Measurements from ENCODE around the gene ZMIZ1. TPM values are rescaled to one million over a fixed set of nuclear protein-coding genes. Genes with fewer than 3 reads are reported as not detected.

ZMIZ1 gene
- 20.3 and 23.5 TPM in 2 replicates for total RNA-seq (2022)
- percentile 58 among the genes with signal in this experiment for Bru-seq, nascent RNA
- percentile 52 among the genes with signal in this experiment for BruChase-seq, experiment 1, labeled RNA remaining after a 6-hour chase
- BruChase-seq, experiment 2, labeled RNA remaining after a 2-hour chase: percentile 55 among the genes with signal in this experiment
- long read RNA-seq, partial matches to known transcripts: 11 of 12 reads
- long read RNA-seq, other reads (novel, unspliced or antisense): 1 of 12 reads

GRCh38 chr10:79068562-79069324 lies at the start of gene ZMIZ1:
Gene ZMIZ1 (plus strand): TSS chr10:79068966. CDS start chr10:79201633, 132,667 bp downstream.
- Mint-ChIP-seq H3K4me1 (ENCODE audit: low read depth, unreplicated experiment) (peaks cover 31% of the 10 kb centered on the region), H3K4me3 (ENCODE audit: low read depth, unreplicated experiment) (peak within 1 kb of the TSS; percentile 70), H3K36me3 (ENCODE audit: insufficient read depth, unreplicated experiment) (peaks cover 63% of the 10 kb centered on the region), H3K27me3 (ENCODE audit: unreplicated experiment) (no peaks in the 10 kb centered on the region), H3K9me3 (ENCODE audit: low read depth, unreplicated experiment) (no peaks in the 10 kb centered on the region), H3K27ac (ENCODE audit: unreplicated experiment) (peak within 1 kb of the TSS; percentile 63)
- BruUV-seq (replicated peaks): no TSS peak
- intact Hi-C loops (cut with micrococcal nuclease; ENCODE audit: unreplicated experiment): loop anchor here (1.0 to 10.0 kb wide), 3 partner anchors 127 to 766 kb away; no protein-coding TSS in a partner anchor
- DNase-seq: peak; percentile 92
- peak; percentile 23 for TF ChIP-seq CTCF (IDR thresholded peaks at IDR 0.05; ENCODE audit: unreplicated experiment)
- CTCF ChIA-PET: interaction anchor here (0.6 to 1.1 kb wide), 3 partner anchors 126 to 604 kb away, joined by 3 to 6 read pairs (median 3); no protein-coding TSS in a partner anchor

- no peaks in the 10 kb centered on the region for H3K4me1 Mint-ChIP-seq (ENCODE audit: low read depth, unreplicated experiment)
- TF ChIP-seq CTCF (IDR thresholded peaks at IDR 0.05; ENCODE audit: unreplicated experiment): no peak
- no peak for DNase-seq
- CTCF ChIA-PET: interaction anchor here (0.8 kb wide), 1 partner anchor 21 kb away, joined by 3 read pairs; no protein-coding TSS in a partner anchor
- H3K9me3 Mint-ChIP-seq (ENCODE audit: low read depth, unreplicated experiment): no peaks in the 10 kb centered on the region
- no peaks in the 10 kb centered on the region for H3K36me3 Mint-ChIP-seq (ENCODE audit: insufficient read depth, unreplicated experiment)
- no TSS peak for BruUV-seq (replicated peaks)
- H3K27ac Mint-ChIP-seq (ENCODE audit: unreplicated experiment): no peak overlapping the region
- no peak overlapping the region for H3K4me3 Mint-ChIP-seq (ENCODE audit: low read depth, unreplicated experiment)
- intact Hi-C loops (cut with micrococcal nuclease; ENCODE audit: unreplicated experiment): no loop called here
- peaks cover 26% of the 10 kb centered on the region for H3K27me3 Mint-ChIP-seq (ENCODE audit: unreplicated experiment)
Observed at GRCh38 chr10:79019441-79020014, 49.2 kb upstream of the ZMIZ1 start.

DNA sequence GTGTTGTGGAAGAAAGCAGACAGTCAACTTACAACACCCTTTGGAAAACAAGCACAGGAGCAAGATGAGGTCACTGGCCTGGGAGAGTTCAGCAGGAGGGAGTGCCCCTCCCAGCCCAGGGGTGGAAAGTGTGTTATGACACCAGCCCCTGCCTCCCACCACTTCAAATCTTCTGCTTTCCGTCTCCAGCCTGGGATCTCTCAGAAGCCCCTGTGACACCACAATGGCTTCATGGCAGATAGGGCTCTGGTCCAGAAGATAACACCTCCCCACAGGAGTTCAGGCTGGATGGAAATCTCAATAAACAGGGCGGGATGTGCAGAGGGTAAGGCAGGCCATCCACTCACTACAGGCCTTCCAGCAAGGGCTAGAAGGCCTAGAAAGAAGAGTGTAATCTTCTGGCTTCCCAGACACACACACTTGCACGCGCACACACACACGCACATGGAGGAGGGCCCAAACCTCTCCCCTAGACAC lies 48.7 kb upstream of the ZMIZ1 start:
- no peaks in the 10 kb centered on the region for H3K36me3 Mint-ChIP-seq (ENCODE audit: insufficient read depth, unreplicated experiment)
- no peak for DNase-seq

More for the DNA sequence above, 48.7 kb upstream of the ZMIZ1 start:
- CTCF ChIA-PET: no interaction called here
- no peak for TF ChIP-seq CTCF (IDR thresholded peaks at IDR 0.05; ENCODE audit: unreplicated experiment)
- H3K27me3 Mint-ChIP-seq (ENCODE audit: unreplicated experiment): peaks cover 21% of the 10 kb centered on the region
- BruUV-seq (replicated peaks): no TSS peak
- H3K9me3 Mint-ChIP-seq (ENCODE audit: low read depth, unreplicated experiment): no peaks in the 10 kb centered on the region
- intact Hi-C loops (cut with micrococcal nuclease; ENCODE audit: unreplicated experiment): no loop called here
- no peak overlapping the region for H3K27ac Mint-ChIP-seq (ENCODE audit: unreplicated experiment)
- no peaks in the 10 kb centered on the region for H3K4me1 Mint-ChIP-seq (ENCODE audit: low read depth, unreplicated experiment)
- H3K4me3 Mint-ChIP-seq (ENCODE audit: low read depth, unreplicated experiment): no peak overlapping the region

All from Calu3 (cell line).